ENCODE results near the gene RNF150. TPM values are rescaled to one million over a fixed set of nuclear protein-coding genes. Genes with fewer than 3 reads are reported as not detected.

The RNF150 gene
- total RNA-seq, 1 experiment from 2014 or later, result 1.1 TPM

DNA sequence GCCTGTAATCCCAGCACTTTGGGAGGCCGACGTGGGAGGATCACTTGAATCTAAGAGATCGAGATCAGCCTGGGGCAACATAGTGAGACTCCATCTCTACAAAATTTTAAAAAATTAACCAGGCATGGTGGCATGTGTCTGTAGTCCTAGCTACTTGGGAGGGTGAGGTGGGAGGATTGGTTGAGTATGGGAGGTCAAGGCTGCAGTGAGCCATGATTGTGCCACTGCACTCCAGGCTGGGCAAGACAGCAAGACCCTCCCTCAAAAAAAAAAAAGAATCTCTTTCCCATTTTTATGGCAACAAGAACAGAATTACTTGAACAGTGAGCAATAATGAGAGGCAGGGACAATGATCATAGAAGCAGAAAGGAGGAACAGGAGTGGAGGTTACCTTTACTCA lies 94.8 kb downstream of the RNF150 start:
- Histone ChIP-seq H3K36me3 (replicated peaks; ENCODE audit: control insufficient read depth, insufficient read depth, low read length) (no peaks in the 10 kb centered on the region), H3K4me3 (ENCODE audit: insufficient read depth, low read depth, low read length) (no peak overlapping the region), H3K27me3 (ENCODE audit: control insufficient read depth, insufficient read depth, low read length) (no peaks in the 10 kb centered on the region)
- DNase-seq, result no peak

DNA sequence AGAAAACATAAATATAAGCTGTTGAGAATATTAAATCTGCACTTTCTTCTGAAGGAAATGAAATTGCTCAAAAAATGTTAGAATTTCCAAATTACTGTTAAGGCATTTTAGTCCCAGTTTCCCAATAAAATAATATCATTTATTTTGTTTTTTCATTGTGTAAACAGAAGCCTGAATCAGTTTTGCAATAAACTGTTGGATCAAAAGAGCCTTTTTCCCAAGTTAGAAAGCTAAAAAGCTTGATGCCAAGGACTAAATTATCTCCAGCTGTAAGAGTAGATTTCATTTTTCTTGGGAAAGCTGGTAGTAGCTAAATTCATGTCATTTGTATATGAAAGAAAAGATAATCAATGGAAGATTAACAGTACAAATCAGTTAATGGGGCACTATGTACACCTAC lies 95.8 kb downstream of the RNF150 start:
- no peak for DNase-seq
- no peaks in the 10 kb centered on the region for H3K27me3 ChIP-seq (ENCODE audit: control insufficient read depth, insufficient read depth, low read length)
- no peak overlapping the region for H3K4me3 ChIP-seq (ENCODE audit: insufficient read depth, low read depth, low read length)
- no peaks in the 10 kb centered on the region for H3K36me3 ChIP-seq (replicated peaks; ENCODE audit: control insufficient read depth, insufficient read depth, low read length)

GRCh38 chr4:141036786-141037185 lies 96.5 kb downstream of the RNF150 start:
- no peaks in the 10 kb centered on the region for H3K36me3 ChIP-seq (replicated peaks; ENCODE audit: control insufficient read depth, insufficient read depth, low read length)
- no peaks in the 10 kb centered on the region for H3K27me3 ChIP-seq (ENCODE audit: control insufficient read depth, insufficient read depth, low read length)
- no peak for DNase-seq
- H3K4me3 ChIP-seq (ENCODE audit: insufficient read depth, low read depth, low read length), result no peak overlapping the region

DNA sequence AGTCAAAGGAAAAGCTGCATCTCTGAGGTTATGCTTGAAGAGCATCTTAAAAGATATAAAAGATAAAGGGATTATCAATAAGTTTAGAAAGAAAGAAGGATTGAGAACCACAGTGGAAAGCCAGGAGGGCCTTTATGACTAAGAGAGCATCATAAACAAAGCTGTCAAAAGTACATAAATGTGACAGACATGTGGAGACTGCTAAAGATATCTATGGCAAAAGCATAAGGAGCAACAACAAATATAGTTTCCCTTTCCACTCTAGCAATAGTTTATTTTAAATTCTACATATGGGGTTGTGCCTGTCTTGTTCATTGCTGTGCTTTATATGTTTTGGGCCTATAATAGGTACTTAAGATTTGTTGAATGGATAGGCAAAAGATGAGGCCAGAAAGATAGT lies 97.3 kb downstream of the RNF150 start:
- Histone ChIP-seq H3K36me3 (replicated peaks; ENCODE audit: control insufficient read depth, insufficient read depth, low read length) (no peaks in the 10 kb centered on the region), H3K27me3 (ENCODE audit: control insufficient read depth, insufficient read depth, low read length) (no peaks in the 10 kb centered on the region), H3K4me3 (ENCODE audit: insufficient read depth, low read depth, low read length) (no peak overlapping the region)
- no peak for DNase-seq

- no peaks in the 10 kb centered on the region for H3K36me3 ChIP-seq (replicated peaks; ENCODE audit: control insufficient read depth, insufficient read depth, low read length)
- DNase-seq, result no peak
- no peak overlapping the region for H3K4me3 ChIP-seq (ENCODE audit: insufficient read depth, low read depth, low read length)
- no peaks in the 10 kb centered on the region for H3K27me3 ChIP-seq (ENCODE audit: control insufficient read depth, insufficient read depth, low read length)
Observed at GRCh38 chr4:141028024-141028529, 105.2 kb downstream of the RNF150 start.

DNA sequence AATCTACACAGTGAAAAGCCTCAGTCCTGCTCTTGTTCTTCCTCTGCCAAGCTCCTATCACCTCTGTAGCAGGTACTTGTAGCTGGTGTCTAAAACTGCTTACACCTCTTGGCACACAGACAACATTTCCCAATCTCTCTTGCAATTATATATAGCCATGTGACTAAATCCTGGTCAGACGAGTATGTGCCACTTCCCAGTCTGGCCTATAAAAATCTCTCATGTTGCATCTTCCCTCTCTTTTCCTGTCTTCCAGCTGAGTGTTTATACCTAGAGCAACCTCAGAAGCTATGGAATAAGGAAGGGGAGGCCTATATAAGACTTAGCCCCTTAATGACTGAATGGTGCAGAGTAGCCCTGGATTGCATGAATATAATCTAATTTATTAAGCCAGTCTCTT lies 105.8 kb downstream of the RNF150 start:
- no peak for DNase-seq
- Histone ChIP-seq H3K27me3 (ENCODE audit: control insufficient read depth, insufficient read depth, low read length) (no peaks in the 10 kb centered on the region), H3K4me3 (ENCODE audit: insufficient read depth, low read depth, low read length) (no peak overlapping the region), H3K36me3 (replicated peaks; ENCODE audit: control insufficient read depth, insufficient read depth, low read length) (no peaks in the 10 kb centered on the region)

DNA sequence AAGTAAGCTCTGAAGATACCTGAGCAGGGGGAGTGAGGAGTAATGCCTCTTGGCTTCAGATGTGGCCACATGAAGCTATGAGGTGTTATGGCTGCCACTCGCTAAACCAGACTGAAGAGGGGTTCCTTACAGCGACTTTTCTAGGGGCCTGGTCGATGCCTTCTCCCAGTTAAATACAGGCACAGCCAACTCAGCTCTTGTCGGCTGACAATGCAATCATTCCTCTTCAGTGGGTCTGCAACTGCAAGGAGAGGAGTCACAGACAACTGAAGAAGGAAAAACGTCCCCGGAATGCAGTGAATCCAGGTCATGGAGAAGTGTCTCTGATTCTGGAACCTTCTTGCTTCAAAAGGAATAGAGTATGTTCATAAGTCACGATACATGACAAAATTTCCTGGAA lies 106.4 kb downstream of the RNF150 start:
- Histone ChIP-seq H3K4me3 (ENCODE audit: insufficient read depth, low read depth, low read length) (no peak overlapping the region), H3K27me3 (ENCODE audit: control insufficient read depth, insufficient read depth, low read length) (no peaks in the 10 kb centered on the region), H3K36me3 (replicated peaks; ENCODE audit: control insufficient read depth, insufficient read depth, low read length) (no peaks in the 10 kb centered on the region)
- DNase-seq, result no peak

DNA sequence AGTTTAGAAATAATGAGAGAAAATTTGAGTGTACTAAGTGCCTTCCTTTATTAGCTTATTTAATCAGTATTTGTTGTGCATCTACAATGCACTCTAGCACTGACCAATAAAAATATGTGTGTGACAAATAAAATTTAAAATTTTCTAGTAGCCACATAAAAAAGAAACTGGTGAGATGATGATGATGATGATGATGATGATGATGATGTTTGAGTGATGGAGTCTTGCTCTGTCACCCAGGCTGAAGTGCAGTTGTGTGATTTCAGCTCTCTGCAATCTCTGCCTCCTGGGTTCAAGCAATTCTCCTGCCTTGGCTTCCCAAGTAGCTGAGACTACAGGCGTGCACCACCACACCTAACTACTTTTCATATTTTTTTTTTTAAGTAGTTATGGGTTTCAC lies 110.2 kb downstream of the RNF150 start:
- DNase-seq, result no peak
- H3K27me3 ChIP-seq (ENCODE audit: control insufficient read depth, insufficient read depth, low read length), result no peaks in the 10 kb centered on the region
- H3K4me3 ChIP-seq (ENCODE audit: insufficient read depth, low read depth, low read length), result no peak overlapping the region
- no peaks in the 10 kb centered on the region for H3K36me3 ChIP-seq (replicated peaks; ENCODE audit: control insufficient read depth, insufficient read depth, low read length)

GRCh38 chr4:141022111-141022695 lies 111.1 kb downstream of the RNF150 start:
- Histone ChIP-seq H3K27me3 (ENCODE audit: control insufficient read depth, insufficient read depth, low read length) (no peaks in the 10 kb centered on the region), H3K4me3 (ENCODE audit: insufficient read depth, low read depth, low read length) (no peak overlapping the region), H3K36me3 (replicated peaks; ENCODE audit: control insufficient read depth, insufficient read depth, low read length) (no peaks in the 10 kb centered on the region)
- DNase-seq, result no peak

DNA sequence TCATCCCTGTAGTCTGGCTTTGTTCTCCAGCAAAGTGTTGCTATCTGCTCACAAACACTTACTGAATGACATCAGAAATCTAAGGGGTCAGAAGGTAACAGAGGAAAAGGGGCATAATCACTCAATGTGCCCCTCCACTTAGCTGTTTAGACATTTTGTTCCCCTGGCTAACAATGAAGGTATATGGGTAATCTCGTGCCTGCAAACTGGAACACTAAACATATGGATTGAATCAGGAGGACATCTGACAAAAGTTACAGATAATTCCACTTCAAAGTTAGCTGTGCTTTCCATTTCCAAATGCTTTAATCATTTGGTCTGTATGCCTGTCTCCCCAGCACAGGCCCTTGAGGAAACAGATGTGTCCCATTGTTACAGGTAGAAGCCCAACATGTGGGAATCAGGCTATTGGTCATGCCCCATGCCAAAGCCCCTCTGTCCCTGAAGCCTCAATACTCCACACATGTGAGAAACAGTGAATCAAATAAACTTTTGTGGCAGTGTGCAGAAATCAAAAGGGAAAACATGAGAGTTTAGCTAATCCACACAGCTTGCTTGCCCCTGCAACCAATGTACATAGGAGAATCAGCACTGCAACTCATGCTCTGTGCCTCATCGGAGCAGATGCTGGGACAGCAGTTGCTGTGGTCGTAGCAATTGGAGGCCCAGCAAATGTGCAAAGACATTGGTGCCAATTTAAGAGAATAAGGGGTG lies 111.7 kb downstream of the RNF150 start:
- no peaks in the 10 kb centered on the region for H3K36me3 ChIP-seq (replicated peaks; ENCODE audit: control insufficient read depth, insufficient read depth, low read length)
- DNase-seq, result no peak
- no peaks in the 10 kb centered on the region for H3K27me3 ChIP-seq (ENCODE audit: control insufficient read depth, insufficient read depth, low read length)
- no peak overlapping the region for H3K4me3 ChIP-seq (ENCODE audit: insufficient read depth, low read depth, low read length)

GRCh38 chr4:141020801-141021261 lies 112.4 kb downstream of the RNF150 start:
- Histone ChIP-seq H3K36me3 (replicated peaks; ENCODE audit: control insufficient read depth, insufficient read depth, low read length) (no peaks in the 10 kb centered on the region), H3K27me3 (ENCODE audit: control insufficient read depth, insufficient read depth, low read length) (no peaks in the 10 kb centered on the region), H3K4me3 (ENCODE audit: insufficient read depth, low read depth, low read length) (no peak overlapping the region)
- DNase-seq, result no peak

DNA sequence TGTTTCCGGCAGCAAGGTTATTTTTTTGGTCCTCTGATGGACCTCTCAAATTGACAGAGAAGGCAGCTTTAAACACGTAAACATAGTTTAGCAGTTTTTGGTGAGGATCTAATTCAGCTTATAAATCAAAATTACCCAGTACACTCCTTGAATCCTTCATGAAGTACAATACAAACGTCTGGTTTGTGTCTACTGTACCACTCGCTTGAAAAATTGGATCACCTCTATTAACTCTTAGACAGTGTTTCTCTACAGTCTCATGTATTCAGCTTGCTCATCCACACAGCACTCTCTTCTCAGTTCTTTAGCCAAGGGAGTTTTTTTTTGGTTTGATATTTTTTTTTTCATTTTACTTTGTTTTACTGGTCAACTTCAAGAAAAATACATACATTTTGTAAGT lies 113.5 kb downstream of the RNF150 start:
- no peaks in the 10 kb centered on the region for H3K36me3 ChIP-seq (replicated peaks; ENCODE audit: control insufficient read depth, insufficient read depth, low read length)

GRCh38 chr4:141016117-141016798 lies 117.0 kb downstream of the RNF150 start:
- no peak for DNase-seq
- H3K27me3 ChIP-seq (ENCODE audit: control insufficient read depth, insufficient read depth, low read length), result no peaks in the 10 kb centered on the region
- no peaks in the 10 kb centered on the region for H3K36me3 ChIP-seq (replicated peaks; ENCODE audit: control insufficient read depth, insufficient read depth, low read length)
- H3K4me3 ChIP-seq (ENCODE audit: insufficient read depth, low read depth, low read length), result no peak overlapping the region

More for the DNA sequence above, 113.5 kb downstream of the RNF150 start:
- no peak for DNase-seq
- no peaks in the 10 kb centered on the region for H3K27me3 ChIP-seq (ENCODE audit: control insufficient read depth, insufficient read depth, low read length)
- H3K4me3 ChIP-seq (ENCODE audit: insufficient read depth, low read depth, low read length), result no peak overlapping the region

DNA sequence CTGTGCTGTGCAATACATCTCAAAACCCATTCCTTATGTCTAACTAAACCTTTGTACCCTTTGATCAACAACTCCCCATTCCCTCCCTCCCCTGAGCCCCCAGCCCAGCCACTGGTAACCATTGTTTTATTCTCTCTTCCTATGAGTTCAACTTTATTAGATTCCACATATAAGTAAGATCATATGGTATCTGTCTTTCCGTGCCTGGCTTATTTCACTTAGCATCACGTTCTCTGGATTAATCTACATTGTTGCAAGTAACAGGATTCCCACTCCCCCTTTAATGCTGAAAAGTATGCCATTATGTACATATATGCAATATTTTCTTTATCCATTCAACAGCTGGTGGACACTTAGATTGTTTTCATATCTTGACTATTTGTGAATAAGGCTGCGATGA lies 119.4 kb downstream of the RNF150 start:
- Histone ChIP-seq H3K4me3 (ENCODE audit: insufficient read depth, low read depth, low read length) (no peak overlapping the region), H3K27me3 (ENCODE audit: control insufficient read depth, insufficient read depth, low read length) (no peaks in the 10 kb centered on the region), H3K36me3 (replicated peaks; ENCODE audit: control insufficient read depth, insufficient read depth, low read length) (no peaks in the 10 kb centered on the region)
- no peak for DNase-seq

GRCh38 chr4:141011901-141012315 lies 121.4 kb downstream of the RNF150 start:
- no peak for DNase-seq
- H3K4me3 ChIP-seq (ENCODE audit: insufficient read depth, low read depth, low read length), result no peak overlapping the region
- no peaks in the 10 kb centered on the region for H3K27me3 ChIP-seq (ENCODE audit: control insufficient read depth, insufficient read depth, low read length)
- no peaks in the 10 kb centered on the region for H3K36me3 ChIP-seq (replicated peaks; ENCODE audit: control insufficient read depth, insufficient read depth, low read length)

All from H7 (cell line).